ENCODE results near the gene EYA2. TPM values are rescaled to one million over a fixed set of nuclear protein-coding genes. Genes with fewer than 3 reads are reported as not detected.

EYA2 gene
- total and polyA plus RNA-seq, 5 experiments from 2014 or later: not detected

- no peaks in the 10 kb centered on the region for H3K9me3 Mint-ChIP-seq
- no peaks in the 10 kb centered on the region for H3K27me3 Mint-ChIP-seq
- POLR2A ChIA-PET: no interaction called here
- H3K27ac Mint-ChIP-seq: no peak overlapping the region
- ATAC-seq (no peak), DNase-seq (no peak)
- no peak overlapping the region for H3K4me3 Mint-ChIP-seq
- peaks cover 0 to 91% (median 14%) of the 10 kb centered on the region in 3 donors for H3K36me3 Mint-ChIP-seq
- peaks cover 0 to 3% (median 1%) of the 10 kb centered on the region in 4 donors for H3K4me1 Mint-ChIP-seq
Measured at GRCh38 chr20:47235111-47235510, 340.5 kb downstream of the EYA2 start.

DNA sequence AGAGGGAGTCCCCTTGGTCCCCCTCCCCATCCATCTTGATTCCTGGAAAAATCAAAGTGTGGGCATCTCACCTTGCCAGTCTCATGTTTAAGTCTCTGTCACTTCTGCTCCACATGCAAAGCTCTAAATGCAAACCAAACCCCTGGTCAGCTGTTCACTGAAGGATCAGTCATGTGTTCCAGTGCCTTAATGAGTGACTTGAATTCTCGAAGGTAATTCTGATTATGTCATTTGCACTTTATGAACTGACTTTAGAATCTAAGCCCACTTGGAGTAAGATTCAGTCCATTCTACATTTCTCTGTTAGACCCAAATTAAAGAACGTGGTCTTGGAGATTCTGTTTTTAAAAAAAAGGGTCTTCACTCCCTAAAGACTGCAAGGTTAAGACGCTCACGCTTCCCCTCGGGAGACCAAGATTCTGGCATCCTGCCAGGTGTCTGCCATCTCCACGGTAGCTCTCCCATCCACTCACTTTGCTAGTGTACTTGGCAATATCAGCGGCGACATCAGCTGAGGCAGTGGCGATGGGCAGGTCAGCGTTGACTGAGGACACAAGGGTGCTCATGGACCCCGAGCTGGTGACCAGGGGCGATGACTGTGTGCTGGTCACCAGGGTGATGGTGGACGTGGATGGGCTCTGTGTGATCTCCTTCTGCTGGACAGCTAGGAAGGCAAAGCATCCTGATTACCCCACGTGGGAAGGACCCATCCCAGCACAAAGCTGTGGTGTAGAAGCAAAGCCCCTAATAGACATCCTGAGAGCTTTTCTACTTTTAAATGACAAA is 341.4 kb downstream of the EYA2 start:
- H3K4me1 Mint-ChIP-seq: peaks cover 0 to 2% (median under 1%) of the 10 kb centered on the region in 4 donors
- POLR2A ChIA-PET: no interaction called here
- DNase-seq (no peak), ATAC-seq (no peak)
- H3K9me3 Mint-ChIP-seq: no peaks in the 10 kb centered on the region
- H3K36me3 Mint-ChIP-seq: peaks cover 0 to 83% (median 14%) of the 10 kb centered on the region in 3 donors
- H3K27ac Mint-ChIP-seq: peak overlapping the region in 2 of 10 donors; percentile 40 to 79
- H3K4me3 Mint-ChIP-seq: no peak overlapping the region
- H3K27me3 Mint-ChIP-seq: no peaks in the 10 kb centered on the region

- Mint-ChIP-seq H3K36me3 (peaks cover 0 to 82% (median 14%) of the 10 kb centered on the region in 3 donors), H3K9me3 (no peaks in the 10 kb centered on the region), H3K27me3 (no peaks in the 10 kb centered on the region), H3K4me1 (peaks cover 0 to 2% (median under 1%) of the 10 kb centered on the region in 4 donors), H3K4me3 (peak overlapping the region in 1 of 10 donors; percentile 25), H3K27ac (no peak overlapping the region)
- ATAC-seq (no peak), DNase-seq (no peak)
- POLR2A ChIA-PET: no interaction called here
Measured at GRCh38 chr20:47236639-47236900, 341.9 kb downstream of the EYA2 start.

GRCh38 chr20:47237715-47238114 is 343.1 kb downstream of the EYA2 start:
- peaks cover 0 to 2% (median under 1%) of the 10 kb centered on the region in 4 donors for H3K4me1 Mint-ChIP-seq
- no peak for DNase-seq
- H3K36me3 Mint-ChIP-seq: peaks cover 0 to 80% (median 14%) of the 10 kb centered on the region in 3 donors
- H3K27me3 Mint-ChIP-seq: no peaks in the 10 kb centered on the region
- no peaks in the 10 kb centered on the region for H3K9me3 Mint-ChIP-seq
- POLR2A ChIA-PET: no interaction called here
- H3K4me3 Mint-ChIP-seq: no peak overlapping the region
- peak overlapping the region in 3 of 10 donors; percentile 35 to 73 (median 38) for H3K27ac Mint-ChIP-seq
- ATAC-seq: no peak

Small RNAs within 50 kb of the gene (microRNA-seq; reads per million reads assigned to microRNA genes)
- gene MIR3616 (ENCODE audit: borderline microRNAs expressed): not detected

Other genes with a start within 250 kb of the EYA2 start
- gene SLC13A3, start 243.4 kb upstream of the EYA2 start, total RNA-seq: under 1 TPM in 1 of 2 experiments, not detected in 1; 0.31 TPM
- not detected for gene SLC13A3, start 243.4 kb upstream of the EYA2 start, polyA plus RNA-seq
- gene TP53RK, start 205.4 kb upstream of the EYA2 start, total RNA-seq: 10 to 100 TPM; 23.7 to 24.5 TPM
- gene TP53RK, start 205.4 kb upstream of the EYA2 start, polyA plus RNA-seq: 10 to 100 TPM; 10.9 to 15.2 (median 14.0) TPM
- gene SLC2A10, start 185.2 kb upstream of the EYA2 start, total RNA-seq: under 1 TPM in 1 of 2 experiments, not detected in 1; 0.83 TPM
- not detected for gene SLC2A10, start 185.2 kb upstream of the EYA2 start, polyA plus RNA-seq

Measured in naive thymus-derived CD8-positive, alpha-beta T cell (primary cell).